H9 (cell line): ENCODE data around the gene PTPRH. TPM values are rescaled to one million over a fixed set of nuclear protein-coding genes. Genes with fewer than 3 reads are reported as not detected.

Experiments used
- DNase-seq: peaks from one replicate; pipeline ENCODE4 v3.0.0-alpha.2; 2017
- H2AFZ ChIP-seq: one replicate; pipeline ENCODE4 v1.6.1; 2013; ENCODE audit warnings: mild to moderate bottlenecking, low read length, control low read depth, moderate library complexity
- H2AK5ac ChIP-seq: 2 replicates; pipeline ENCODE4 v1.6.1; 2013; ENCODE audit warnings: low read length, control low read depth, mixed read lengths; ENCODE audit not compliant: insufficient read length
- H2BK120ac ChIP-seq: one replicate; pipeline ENCODE4 v1.6.1; 2013; ENCODE audit warnings: low read depth, mild to moderate bottlenecking, low read length, control low read depth, inconsistent platforms; ENCODE audit not compliant: poor library complexity, severe bottlenecking
- H2BK12ac ChIP-seq: 2 replicates; pipeline ENCODE4 v1.6.1; 2013; ENCODE audit warnings: low read length, control low read depth, mixed read lengths, low read depth; ENCODE audit not compliant: insufficient read length
- H2BK15ac ChIP-seq: 2 replicates; pipeline ENCODE4 v1.6.1; 2013; ENCODE audit warnings: low read depth, low read length, control low read depth
- H2BK20ac ChIP-seq: one replicate; pipeline ENCODE4 v1.6.1; 2013; ENCODE audit warnings: low read depth, mild to moderate bottlenecking, low read length, control low read depth, inconsistent platforms; ENCODE audit not compliant: poor library complexity, severe bottlenecking
- H2BK5ac ChIP-seq: 2 replicates; pipeline ENCODE4 v1.6.1; 2013; ENCODE audit warnings: low read length, control low read depth, mixed read lengths; ENCODE audit not compliant: insufficient read length
- H3K14ac ChIP-seq: 2 replicates; pipeline ENCODE4 v1.6.1; 2013; ENCODE audit warnings: low read length, control low read depth; ENCODE audit not compliant: insufficient read depth
- H3K18ac ChIP-seq: 2 replicates; pipeline ENCODE4 v1.6.1; 2013; ENCODE audit warnings: low read depth, mild to moderate bottlenecking, mixed read lengths, low read length, control low read depth; ENCODE audit not compliant: insufficient read length
- H3K23ac ChIP-seq: 2 replicates; pipeline ENCODE4 v1.6.1; 2013; ENCODE audit warnings: low read length, control low read depth, mixed read lengths, low read depth; ENCODE audit not compliant: insufficient read length
- H3K23me2 ChIP-seq: 2 replicates; pipeline ENCODE4 v1.6.1; 2013; ENCODE audit warnings: low read depth, mild to moderate bottlenecking, mixed read lengths, low read length, control low read depth; ENCODE audit not compliant: insufficient read length, poor library complexity, severe bottlenecking
- H3K27ac ChIP-seq: 2 replicates; pipeline ENCODE4 v1.5.1; 2013; ENCODE audit warnings: low read length, control low read depth, mixed read lengths, low read depth; ENCODE audit not compliant: insufficient read length
- H3K27me3 ChIP-seq: 2 replicates; pipeline ENCODE4 v1.6.1; 2013; ENCODE audit warnings: low read length, control low read depth, inconsistent platforms; ENCODE audit not compliant: insufficient read depth
- H3K4ac ChIP-seq: 2 replicates; pipeline ENCODE4 v1.6.1; 2013; ENCODE audit warnings: low read depth, mild to moderate bottlenecking, control low read depth, inconsistent platforms, low read length, moderate library complexity
- H3K4me1 ChIP-seq: 2 replicates; pipeline ENCODE4 v1.6.1; 2013; ENCODE audit warnings: low read length, control low read depth, inconsistent platforms; ENCODE audit not compliant: insufficient read depth
- H3K4me2 ChIP-seq: 2 replicates; pipeline ENCODE4 v1.6.1; 2013; ENCODE audit warnings: low read length, control low read depth, mixed read lengths; ENCODE audit not compliant: insufficient read length, insufficient read depth
- H3K56ac ChIP-seq: 2 replicates; pipeline ENCODE4 v1.6.1; 2013; ENCODE audit warnings: low read depth, mild to moderate bottlenecking, mixed read lengths, low read length, control low read depth; ENCODE audit not compliant: insufficient read length
- H3K79me1 ChIP-seq: 2 replicates; pipeline ENCODE4 v1.6.1; 2013; ENCODE audit warnings: low read depth, mild to moderate bottlenecking, moderate library complexity, low read length, control low read depth, inconsistent platforms; ENCODE audit not compliant: insufficient read depth, poor library complexity, severe bottlenecking
- H3K79me2 ChIP-seq: 2 replicates; pipeline ENCODE4 v1.6.1; 2013; ENCODE audit warnings: low read length, control low read depth, inconsistent platforms; ENCODE audit not compliant: insufficient read depth
- H3K9ac ChIP-seq: 2 replicates; pipeline ENCODE4 v1.6.1; 2013; ENCODE audit warnings: low read length, control low read depth, mixed read lengths; ENCODE audit not compliant: insufficient read length; ENCODE audit errors: extremely low read depth
- H3K9me3 ChIP-seq: one replicate; pipeline ENCODE4 v1.6.1; 2013; ENCODE audit warnings: low read depth, low read length, inconsistent platforms; ENCODE audit not compliant: control insufficient read depth
- H3T11ph ChIP-seq: one replicate; pipeline ENCODE4 v1.6.1; 2013; ENCODE audit warnings: mild to moderate bottlenecking, low read length, control low read depth, inconsistent platforms
- H4K20me1 ChIP-seq: one replicate; pipeline ENCODE4 v1.6.1; 2013; ENCODE audit not compliant: control insufficient read depth, insufficient read length, insufficient read depth
- H4K5ac ChIP-seq: 2 replicates; pipeline ENCODE4 v1.6.1; 2013; ENCODE audit warnings: low read depth, mild to moderate bottlenecking, mixed read lengths, low read length, control low read depth; ENCODE audit not compliant: insufficient read length
- H4K8ac ChIP-seq: replicated peaks from 2 replicates; pipeline ENCODE4 v1.6.1; 2013; ENCODE audit warnings: low read length, control low read depth, mixed read lengths, low read depth; ENCODE audit not compliant: insufficient read length
- H4K91ac ChIP-seq: 2 replicates; pipeline ENCODE4 v1.6.1; 2013; ENCODE audit warnings: low read depth, mild to moderate bottlenecking, moderate library complexity, mixed read lengths, low read length, control low read depth; ENCODE audit not compliant: insufficient read length
- H3K27ac Mint-ChIP-seq, 3 experiments: 2 replicates in 2 of 3; 3 replicates in 1 of 3; pipeline ENCODE4 v1.8.0; 2020 to 2021; ENCODE audit warnings: mixed read lengths in 3 of 3, mild to moderate bottlenecking in 1 of 3, moderate library complexity in 1 of 3
- H3K27me3 Mint-ChIP-seq: 2 replicates; pipeline ENCODE4 v1.8.0; 2021; ENCODE audit warnings: low read depth, mild to moderate bottlenecking, moderate library complexity, mixed read lengths
- H3K36me3 Mint-ChIP-seq, 3 experiments: 2 replicates in 2 of 3; 3 replicates in 1 of 3; pipeline ENCODE4 v1.8.0; 2020 to 2021; ENCODE audit warnings: low read depth in 3 of 3, mixed read lengths in 3 of 3; ENCODE audit not compliant: insufficient read depth in 1 of 3
- H3K4me1 Mint-ChIP-seq, 2 experiments: 2 replicates each; pipeline ENCODE4 v1.8.0; 2020; ENCODE audit warnings: mixed read lengths in 2 of 2
- H3K4me3 Mint-ChIP-seq, 2 experiments: 2 replicates in 1 of 2; 3 replicates in 1 of 2; pipeline ENCODE4 v1.8.0; 2020 to 2021; ENCODE audit warnings: mild to moderate bottlenecking in 2 of 2, mixed read lengths in 2 of 2, moderate library complexity in 1 of 2
- H3K9me3 Mint-ChIP-seq, 2 experiments: 2 replicates in 1 of 2; 3 replicates in 1 of 2; pipeline ENCODE4 v1.8.0; 2020; ENCODE audit warnings: mild to moderate bottlenecking in 2 of 2, mixed read lengths in 2 of 2, moderate library complexity in 1 of 2
- CTCF ChIP-seq: fragments of 200-600 bp; sonication (generic); conservative IDR thresholded peaks from 3 replicates; pipeline ENCODE4 v1.8.0; 2021; ENCODE audit warnings: antibody characterized with exemption, mild to moderate bottlenecking
- WGBS: extraction: QIAGEN DNeasy Blood & Tissue Kit; methylation state at CpG from one replicate; pipeline ENCODE4 v1.1.7; 2013; ENCODE audit warnings: missing lambda C conversion rate, low lambda C conversion rate, mixed read lengths; ENCODE audit not compliant: insufficient read length; ENCODE audit errors: extremely low coverage; 5-methylcytosine and 5-hydroxymethylcytosine counted together
- total RNA-seq: library from RNA; stranded (reverse); gene quantifications from 2 replicates; pipeline ENCODE4 v1.2.1, GENCODE V29; 2021

Gene PTPRH
- total RNA-seq, 1 experiment from 2014 or later: 0.24 TPM

- Histone ChIP-seq H3K14ac (no peak overlapping the region; the same call in 1 of the 2 replicates), H4K8ac (no peak overlapping the region), H2BK20ac (no peak overlapping the region), H4K20me1 (no peaks in the 10 kb centered on the region), H3K23me2 (no peaks in the 10 kb centered on the region), H2AK5ac (no peak overlapping the region), H3K79me2 (peaks cover 19% of the 10 kb centered on the region; the same call in 1 of the 2 replicates), H2BK12ac (no peak overlapping the region), H3K18ac (no peak overlapping the region), H3K23ac (no peak overlapping the region), H3K4me2 (no peak overlapping the region), H3K9me3 (no peaks in the 10 kb centered on the region), H4K5ac (no peak overlapping the region), H2AFZ (no peak overlapping the region), H3K27me3 (no peaks in the 10 kb centered on the region), H3K79me1 (peaks cover 2% of the 10 kb centered on the region), H3K56ac (no peak overlapping the region), H4K91ac (no peak overlapping the region), H2BK120ac (no peak overlapping the region), H3K4me1 (no peaks in the 10 kb centered on the region), H3K4ac (no peak overlapping the region), H2BK5ac (no peak overlapping the region), H3K9ac (no peak overlapping the region), H3K27ac (no peak overlapping the region), H2BK15ac (no peak overlapping the region), H3T11ph (no peak overlapping the region)
- Mint-ChIP-seq H3K4me3 (no peak overlapping the region; a peak in 1 of 5 replicates), H3K36me3 (peaks cover 5 to 31% (median 27%) of the 10 kb centered on the region in 3 experiments; a peak in 6 of 7 replicates), H3K4me1 (peaks cover 4 to 8% of the 10 kb centered on the region in 2 experiments; a peak in 2 of 4 replicates), H3K27me3 (no peaks in the 10 kb centered on the region; the same call in 1 of the 2 replicates), H3K27ac (peak overlapping the region in 2 of 3 experiments; percentile 75 to 88; a peak in 5 of 7 replicates), H3K9me3 (no peaks in the 10 kb centered on the region)
- TF ChIP-seq CTCF: no peak
- no peak for DNase-seq
- WGBS: no CpG with 5 or more reads among the region's 9 CpGs
Measured at GRCh38 chr19:55248704-55249103, 39.4 kb upstream of the PTPRH start.
